ENCODE measurements around the gene LDLRAD4.

Gene LDLRAD4

DNA sequence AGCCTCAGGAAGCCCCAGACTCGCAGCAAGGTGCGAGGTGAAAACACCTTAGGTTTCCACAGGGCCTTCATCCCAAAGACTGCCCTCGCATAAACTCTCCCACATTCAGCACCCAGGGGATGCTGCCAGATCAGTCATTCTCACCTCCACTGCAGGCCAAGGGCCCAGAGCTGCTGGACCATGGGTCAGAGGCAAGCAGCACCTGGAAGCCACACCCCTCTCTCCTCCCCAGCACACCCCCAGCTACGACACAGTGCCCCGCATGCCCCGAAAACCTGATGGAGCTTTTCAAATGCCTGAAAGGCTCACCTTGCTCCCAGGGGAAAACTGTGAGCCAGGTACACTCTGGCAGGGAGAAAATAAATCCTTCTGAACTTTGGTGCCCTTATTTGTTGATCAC, 31.9 kb upstream of the LDLRAD4 start:
- TF ChIP-seq GATA3 (IDR thresholded peaks at IDR 0.05; ENCODE audit: low read depth, low read length) (no peak), GATA2 (IDR thresholded peaks at IDR 0.05; ENCODE audit: low read depth, low read length) (no peak)

DNA sequence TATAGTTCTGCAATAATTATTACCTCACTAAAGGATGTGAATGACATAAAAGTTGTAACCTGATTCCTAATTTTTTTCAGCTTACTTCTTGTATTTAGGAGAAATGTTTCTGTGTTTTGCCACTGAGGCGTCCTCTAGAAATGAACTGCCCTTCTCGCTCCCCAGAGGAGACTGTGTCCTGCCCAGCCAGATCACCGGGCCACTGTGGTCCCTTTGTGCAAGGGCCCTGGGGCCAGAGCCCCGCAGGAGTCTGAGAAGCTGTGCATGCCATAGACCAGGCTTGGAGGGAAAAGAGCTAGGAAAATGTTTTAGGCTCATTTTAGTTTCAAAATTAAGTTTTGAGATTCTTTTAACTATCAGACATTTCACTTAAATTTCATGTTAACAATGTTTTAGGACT, 31.1 kb upstream of the LDLRAD4 start:
- TF ChIP-seq GATA2 (IDR thresholded peaks at IDR 0.05; ENCODE audit: low read depth, low read length) (no peak), GATA3 (IDR thresholded peaks at IDR 0.05; ENCODE audit: low read depth, low read length) (no peak)

DNA sequence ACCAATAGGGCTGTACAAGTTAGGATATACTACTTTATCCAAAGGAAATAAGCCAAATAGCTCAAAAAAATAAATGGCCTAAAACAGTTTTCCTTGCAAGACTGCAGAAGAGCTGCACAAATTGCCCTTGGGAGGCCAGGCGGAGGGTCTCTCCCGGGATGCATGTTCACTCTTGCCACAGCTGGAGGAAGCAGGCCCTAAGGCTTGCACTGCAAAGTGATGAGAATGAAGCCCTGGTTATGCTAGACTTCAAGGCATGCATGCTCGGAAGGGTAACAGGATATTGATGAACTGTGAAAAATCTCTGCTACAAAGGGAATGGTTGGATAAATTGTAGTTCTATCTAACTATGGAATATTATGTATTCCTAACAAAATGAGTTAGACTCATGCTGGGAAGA, 27.5 kb upstream of the LDLRAD4 start:
- no peak for TF ChIP-seq GATA2 (IDR thresholded peaks at IDR 0.05; ENCODE audit: low read depth, low read length)
- no peak for TF ChIP-seq GATA3 (IDR thresholded peaks at IDR 0.05; ENCODE audit: low read depth, low read length)

DNA sequence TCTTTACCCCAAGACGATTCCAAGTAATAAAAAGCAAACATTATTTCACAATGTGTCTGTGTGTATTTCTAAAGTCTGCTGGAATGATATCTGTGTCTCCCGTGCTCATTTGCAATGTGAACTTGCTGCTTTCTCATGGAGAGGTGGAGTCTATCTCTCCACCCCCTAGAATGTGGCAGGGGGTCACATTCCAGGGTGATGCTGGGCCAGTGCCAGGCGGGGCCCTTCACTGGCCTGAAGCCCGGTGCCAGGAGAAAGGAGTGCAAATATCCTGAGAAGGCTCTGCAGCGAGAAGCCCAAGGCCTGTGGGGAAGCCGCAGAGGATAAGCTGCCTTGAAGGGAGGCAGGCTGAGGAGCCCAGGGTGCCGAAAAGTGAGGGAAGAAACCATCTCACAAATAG, 26.8 kb upstream of the LDLRAD4 start:
- no peak for TF ChIP-seq GATA2 (IDR thresholded peaks at IDR 0.05; ENCODE audit: low read depth, low read length)
- TF ChIP-seq GATA3 (IDR thresholded peaks at IDR 0.05; ENCODE audit: low read depth, low read length): no peak

DNA sequence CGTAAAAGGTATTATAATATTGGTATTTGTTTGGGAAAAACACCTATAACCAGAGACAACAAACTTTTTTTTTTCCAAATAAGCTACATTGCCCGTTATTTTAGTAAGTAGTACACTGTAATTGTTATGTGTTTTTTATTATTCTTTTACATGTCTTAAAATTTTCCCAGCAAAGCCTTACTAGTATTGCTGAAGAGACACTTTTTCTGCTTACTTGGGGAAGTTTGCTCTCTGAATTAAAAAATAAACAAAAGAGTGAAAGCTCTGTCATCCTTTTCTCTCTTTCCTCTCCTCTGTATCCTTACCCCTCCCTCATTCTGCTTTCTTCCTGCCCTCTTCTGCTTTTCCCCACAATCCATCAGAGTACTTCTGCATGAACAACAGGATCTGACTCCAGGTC, 25.6 kb upstream of the LDLRAD4 start:
- TF ChIP-seq GATA3 (IDR thresholded peaks at IDR 0.05; ENCODE audit: low read depth, low read length) (no peak), GATA2 (IDR thresholded peaks at IDR 0.05; ENCODE audit: low read depth, low read length) (no peak)

DNA sequence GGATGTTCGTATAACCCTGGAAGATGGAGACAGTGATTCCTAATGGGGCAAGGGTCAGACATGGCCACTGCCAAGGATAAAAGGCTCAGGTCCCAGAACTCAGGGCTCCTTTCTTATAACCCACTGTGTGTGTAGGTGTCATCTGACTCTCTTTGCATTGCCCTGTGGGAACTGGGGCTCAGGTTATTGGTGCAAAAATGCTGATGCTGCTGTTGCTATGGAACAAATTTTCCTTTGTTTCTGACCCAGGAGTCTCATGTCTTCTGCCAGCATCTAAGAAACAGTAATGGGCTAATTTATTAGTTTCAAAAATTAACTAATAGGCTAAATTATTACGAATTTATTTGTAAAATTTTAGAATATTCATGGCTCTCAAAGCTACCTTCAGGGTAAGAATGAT, 24.3 kb upstream of the LDLRAD4 start:
- TF ChIP-seq GATA3 (IDR thresholded peaks at IDR 0.05; ENCODE audit: low read depth, low read length) (no peak), GATA2 (IDR thresholded peaks at IDR 0.05; ENCODE audit: low read depth, low read length) (no peak)

DNA sequence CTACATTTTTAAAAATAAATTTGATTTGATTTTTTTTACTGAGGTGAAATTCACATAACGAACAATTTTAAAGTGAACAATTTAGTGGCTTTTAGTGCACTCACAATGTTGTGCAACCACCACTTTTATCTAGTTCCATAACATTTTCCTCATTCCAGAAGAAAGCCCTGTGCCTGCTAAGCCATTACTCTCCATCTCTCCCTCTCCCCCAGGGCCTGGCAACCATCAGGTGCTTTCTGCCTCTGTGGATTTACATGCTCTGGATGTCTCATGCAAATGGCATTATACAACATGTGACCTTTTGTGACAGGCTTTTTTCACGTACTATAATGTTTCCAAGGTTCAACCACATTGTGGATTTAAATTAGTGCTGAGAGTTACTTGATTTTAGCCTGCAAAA, 19.9 kb upstream of the LDLRAD4 start:
- no peak for TF ChIP-seq GATA3 (IDR thresholded peaks at IDR 0.05; ENCODE audit: low read depth, low read length)
- TF ChIP-seq GATA2 (IDR thresholded peaks at IDR 0.05; ENCODE audit: low read depth, low read length): no peak

DNA sequence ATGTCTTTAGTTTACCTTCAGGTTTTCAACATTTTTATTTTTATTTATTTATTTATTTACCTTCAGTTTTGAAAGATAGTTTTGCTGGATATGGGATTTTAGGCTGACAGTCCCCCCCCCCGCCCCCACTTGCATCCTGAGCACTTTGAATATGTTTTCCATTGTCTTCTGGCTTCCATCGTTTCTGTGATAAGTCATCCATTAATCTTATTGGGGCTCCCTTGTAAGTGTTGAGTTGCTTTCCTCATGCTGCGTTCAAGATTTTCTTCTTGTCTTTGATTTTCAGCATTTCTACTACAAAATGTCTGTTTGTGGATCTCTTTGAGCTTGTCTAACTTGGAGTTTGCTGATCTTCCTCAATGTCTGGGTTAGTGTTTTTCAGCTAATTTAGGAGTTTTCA, 19.4 kb upstream of the LDLRAD4 start:
- TF ChIP-seq GATA3 (IDR thresholded peaks at IDR 0.05; ENCODE audit: low read depth, low read length) (no peak), GATA2 (IDR thresholded peaks at IDR 0.05; ENCODE audit: low read depth, low read length) (no peak)

DNA sequence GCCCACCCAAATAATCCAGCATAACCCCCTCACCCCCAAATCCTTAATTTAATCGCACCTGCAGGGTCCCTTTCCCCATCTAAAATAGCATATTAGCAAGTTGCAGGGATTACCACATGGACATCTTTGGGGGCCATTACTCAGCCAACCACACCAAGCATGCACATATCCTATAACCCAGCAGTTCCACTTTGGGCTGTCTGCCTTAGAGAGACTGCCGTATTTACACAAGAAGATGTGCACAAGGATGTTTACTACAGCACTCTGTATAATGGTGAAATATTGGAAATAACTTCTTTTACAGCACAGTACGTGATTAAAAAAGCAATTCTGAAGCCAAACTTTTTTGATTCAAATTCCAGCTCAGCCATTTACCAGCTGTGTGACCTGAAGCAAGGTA, 17.3 kb upstream of the LDLRAD4 start:
- no peak for TF ChIP-seq GATA2 (IDR thresholded peaks at IDR 0.05; ENCODE audit: low read depth, low read length)
- TF ChIP-seq GATA3 (IDR thresholded peaks at IDR 0.05; ENCODE audit: low read depth, low read length): no peak

DNA sequence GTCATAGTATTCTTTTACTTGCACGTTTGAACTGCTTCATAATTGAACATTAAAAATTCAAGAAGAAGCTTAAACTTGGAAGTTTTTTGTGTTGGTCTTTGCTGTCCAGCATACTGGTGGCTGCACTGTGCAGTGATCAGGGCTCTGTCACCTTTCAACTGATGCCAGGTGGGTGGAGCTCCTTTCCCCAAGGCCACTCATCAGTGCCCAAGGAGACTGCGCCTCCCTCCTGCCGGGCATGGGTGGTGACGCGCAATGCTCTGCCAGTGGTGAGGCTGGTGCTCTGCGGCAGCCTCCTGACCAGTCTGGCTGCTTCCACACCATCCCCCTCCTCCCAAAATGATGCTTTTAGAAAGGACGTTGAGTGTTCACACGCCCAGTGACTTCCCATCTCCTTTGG, 16.0 kb upstream of the LDLRAD4 start:
- TF ChIP-seq GATA3 (IDR thresholded peaks at IDR 0.05; ENCODE audit: low read depth, low read length): no peak
- no peak for TF ChIP-seq GATA2 (IDR thresholded peaks at IDR 0.05; ENCODE audit: low read depth, low read length)

DNA sequence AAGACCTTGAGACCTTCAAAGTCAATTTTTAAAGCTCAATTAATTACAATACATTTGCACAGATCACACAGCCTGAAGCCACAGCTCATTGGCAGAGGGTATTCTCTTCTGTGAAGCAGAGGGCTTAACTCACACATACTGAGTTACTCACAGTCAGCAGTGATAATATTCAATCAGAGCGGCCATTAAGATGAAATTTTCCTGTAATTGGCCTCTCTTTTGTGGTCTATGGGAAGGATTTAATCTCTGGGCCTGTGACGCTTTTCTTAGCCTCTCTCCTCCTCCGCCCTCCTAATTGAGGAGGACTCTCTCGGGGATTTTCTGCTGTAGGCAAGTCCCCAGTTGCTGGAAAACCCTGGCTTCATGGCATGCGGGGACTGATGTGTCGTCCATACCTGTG, 12.3 kb upstream of the LDLRAD4 start:
- no peak for TF ChIP-seq GATA3 (IDR thresholded peaks at IDR 0.05; ENCODE audit: low read depth, low read length)
- no peak for TF ChIP-seq GATA2 (IDR thresholded peaks at IDR 0.05; ENCODE audit: low read depth, low read length)

DNA sequence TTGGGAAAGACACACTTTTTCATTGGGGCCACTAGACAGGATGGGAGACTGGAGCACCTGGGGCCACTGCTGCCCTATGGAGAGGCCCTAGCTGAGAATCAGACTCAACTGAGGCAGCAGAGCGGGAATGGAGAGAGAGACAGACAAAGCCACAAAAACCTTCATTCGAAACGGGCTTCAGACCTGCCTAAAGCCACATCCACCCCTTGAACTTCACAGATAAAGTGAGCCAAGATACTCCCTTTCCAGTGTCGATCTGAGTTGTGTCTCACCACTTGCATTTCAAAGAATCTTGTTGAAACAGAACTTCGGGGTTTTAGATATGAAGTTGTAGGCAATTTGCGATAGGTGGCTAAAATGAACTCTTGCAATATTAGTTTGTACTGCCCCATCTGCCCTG, 11.3 kb upstream of the LDLRAD4 start:
- TF ChIP-seq GATA3 (IDR thresholded peaks at IDR 0.05; ENCODE audit: low read depth, low read length) (no peak), GATA2 (IDR thresholded peaks at IDR 0.05; ENCODE audit: low read depth, low read length) (no peak)

DNA sequence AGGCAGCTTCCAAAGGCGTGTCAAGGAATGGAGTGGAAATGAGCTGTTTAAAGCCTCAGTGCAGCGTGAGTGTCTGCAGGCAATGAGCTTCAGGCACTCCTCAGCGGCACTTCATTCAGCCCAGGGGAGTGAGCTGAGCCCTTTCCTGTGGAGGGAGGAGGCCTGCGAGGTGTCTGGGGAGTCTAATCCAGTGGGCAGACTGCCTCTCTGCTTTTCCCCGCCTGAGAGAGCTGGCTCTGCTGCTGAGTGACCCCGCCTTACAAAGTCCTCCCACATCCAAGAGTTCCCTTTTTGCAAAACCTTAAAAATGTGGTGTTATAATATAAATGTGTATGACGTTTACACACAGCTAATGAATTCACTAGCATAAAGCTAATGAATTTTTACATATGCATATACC, 7.0 kb upstream of the LDLRAD4 start:
- TF ChIP-seq GATA3 (IDR thresholded peaks at IDR 0.05; ENCODE audit: low read depth, low read length) (no peak), GATA2 (IDR thresholded peaks at IDR 0.05; ENCODE audit: low read depth, low read length) (no peak)

DNA sequence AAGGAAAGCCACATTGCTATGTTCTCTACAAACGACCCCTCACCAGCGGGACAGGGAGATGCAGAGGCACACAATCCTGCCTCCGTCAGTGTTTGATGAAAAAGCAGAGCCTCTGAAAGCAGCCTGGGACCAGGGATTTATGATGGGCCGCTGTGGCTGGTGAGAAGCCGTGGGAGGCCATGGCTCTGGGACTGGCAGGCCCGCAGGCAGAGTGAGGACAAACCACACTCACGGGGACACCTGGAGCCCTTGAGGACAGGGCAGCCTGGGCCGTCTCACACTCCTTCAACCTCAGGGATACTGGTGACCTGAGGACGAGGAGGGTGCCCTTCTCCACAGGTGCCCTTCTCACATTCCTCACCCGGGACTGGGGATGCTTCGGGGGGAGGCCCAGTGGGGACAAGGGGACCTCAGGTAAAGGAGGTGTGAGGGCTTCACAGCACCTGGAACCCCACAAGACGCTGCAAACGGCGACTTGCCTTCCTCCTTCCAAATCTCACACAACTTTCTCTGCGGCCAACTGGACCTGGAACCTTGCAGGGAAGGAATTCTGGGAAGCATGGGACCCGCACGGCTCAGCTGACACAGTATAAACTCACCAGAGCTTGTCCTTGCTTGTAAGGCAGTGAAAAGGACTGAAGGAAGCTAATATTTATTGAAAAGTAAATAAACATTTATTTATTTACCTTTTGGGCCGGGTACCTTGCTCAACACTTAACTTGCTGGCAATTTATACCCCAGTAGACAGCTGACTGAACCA, 5.3 kb upstream of the LDLRAD4 start:
- TF ChIP-seq GATA3 (IDR thresholded peaks at IDR 0.05; ENCODE audit: low read depth, low read length): no peak
- no peak for TF ChIP-seq GATA2 (IDR thresholded peaks at IDR 0.05; ENCODE audit: low read depth, low read length)

DNA sequence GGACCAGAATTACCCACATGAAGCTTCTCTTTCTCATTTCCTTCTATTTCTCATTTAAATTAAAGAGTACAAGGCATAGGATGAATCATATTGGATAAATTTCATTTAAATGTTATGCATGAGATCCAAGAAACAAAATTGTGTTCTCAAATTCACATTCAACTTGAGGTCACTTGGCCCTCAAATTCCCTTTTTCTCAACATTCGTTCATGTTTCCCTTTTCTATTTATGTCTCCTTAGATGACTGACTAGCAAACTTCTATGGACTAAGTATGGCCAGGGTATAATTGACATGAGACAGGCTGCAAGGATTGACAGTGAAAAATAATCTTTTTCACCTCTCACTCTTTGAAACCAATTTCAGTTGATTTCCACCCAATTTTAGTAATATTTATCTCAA, 4.0 kb upstream of the LDLRAD4 start:
- no peak for TF ChIP-seq GATA2 (IDR thresholded peaks at IDR 0.05; ENCODE audit: low read depth, low read length)
- no peak for TF ChIP-seq GATA3 (IDR thresholded peaks at IDR 0.05; ENCODE audit: low read depth, low read length)

DNA sequence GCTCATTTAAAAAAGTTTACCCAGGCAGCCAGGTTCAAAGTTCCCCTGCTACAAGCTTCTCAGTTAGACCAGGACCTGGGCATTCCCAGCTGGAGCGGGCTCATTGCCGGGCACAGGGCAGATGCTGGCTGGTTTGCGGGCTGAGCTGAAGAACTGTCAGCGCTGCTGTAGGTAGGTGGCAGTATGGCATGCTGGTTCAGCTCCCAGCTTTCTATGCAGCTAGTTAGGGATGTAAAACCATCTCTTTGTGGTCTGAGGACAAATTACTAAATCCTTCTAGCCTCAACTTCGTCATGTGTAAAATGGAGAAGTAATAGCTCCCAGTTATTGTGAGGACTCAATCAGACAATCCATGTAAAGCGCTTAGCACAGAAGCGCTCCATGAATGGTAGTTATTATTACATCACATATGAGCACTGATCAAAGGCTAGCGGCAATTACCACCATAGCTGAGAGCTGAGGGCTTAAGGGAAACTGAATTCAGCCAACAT, 2.4 kb upstream of the LDLRAD4 start:
- no peak for TF ChIP-seq GATA2 (IDR thresholded peaks at IDR 0.05; ENCODE audit: low read depth, low read length)
- no peak for TF ChIP-seq GATA3 (IDR thresholded peaks at IDR 0.05; ENCODE audit: low read depth, low read length)
